ENCODE results near the gene MED25.

MED25 gene

DNA sequence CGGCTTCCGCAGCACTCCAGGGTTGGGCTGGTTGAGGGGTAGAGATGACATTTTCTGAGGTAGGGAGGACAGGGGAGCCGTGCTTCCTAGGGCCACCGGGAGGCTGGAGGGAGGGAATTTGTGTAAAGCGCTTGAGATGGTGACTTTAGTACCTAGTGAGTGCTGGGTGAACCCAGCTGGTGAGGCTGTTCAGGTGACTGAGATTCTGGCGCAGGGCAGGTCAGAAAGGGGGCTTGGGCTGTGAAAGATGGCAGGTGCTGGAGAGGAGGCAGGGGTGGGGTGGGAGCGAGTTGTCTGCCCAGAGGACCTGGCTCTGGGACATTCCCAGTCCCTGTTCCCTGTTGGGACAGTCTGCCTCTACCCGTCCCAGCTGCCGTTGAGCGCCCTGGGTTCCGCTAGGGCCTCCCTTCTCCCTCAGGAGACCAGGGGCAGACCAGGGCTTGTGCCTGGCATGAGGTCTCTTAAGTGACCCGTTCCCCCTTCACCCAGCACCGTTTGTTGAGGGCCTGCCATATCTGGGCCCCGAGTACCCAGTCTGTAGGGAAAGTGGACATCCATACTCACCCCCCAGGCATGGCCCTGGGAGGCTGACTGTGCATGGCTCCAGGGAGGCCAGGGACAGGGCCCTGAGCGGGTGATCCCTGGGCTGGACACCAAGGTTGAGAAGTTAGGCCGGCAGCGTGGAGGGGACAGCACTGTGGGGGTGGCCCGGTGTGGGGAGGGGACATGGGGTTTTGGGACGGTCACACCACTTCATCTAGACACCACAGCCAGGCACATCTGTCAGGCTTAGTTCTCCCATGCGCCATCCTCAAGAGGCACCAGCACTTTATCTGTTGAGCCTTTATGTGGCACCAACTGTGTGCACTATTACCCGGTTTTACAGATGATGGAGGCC, 37.8 kb downstream of the MED25 start:
- CTCF ChIA-PET: no interaction called here
- POLR2A ChIA-PET: no interaction called here
- H3K4me3 ChIP-seq (ENCODE audit: low read depth, low read length): no peak overlapping the region
- no peak for DNase-seq (ENCODE audit: low read depth, low spot score)
- TF ChIP-seq, protein P1, sequence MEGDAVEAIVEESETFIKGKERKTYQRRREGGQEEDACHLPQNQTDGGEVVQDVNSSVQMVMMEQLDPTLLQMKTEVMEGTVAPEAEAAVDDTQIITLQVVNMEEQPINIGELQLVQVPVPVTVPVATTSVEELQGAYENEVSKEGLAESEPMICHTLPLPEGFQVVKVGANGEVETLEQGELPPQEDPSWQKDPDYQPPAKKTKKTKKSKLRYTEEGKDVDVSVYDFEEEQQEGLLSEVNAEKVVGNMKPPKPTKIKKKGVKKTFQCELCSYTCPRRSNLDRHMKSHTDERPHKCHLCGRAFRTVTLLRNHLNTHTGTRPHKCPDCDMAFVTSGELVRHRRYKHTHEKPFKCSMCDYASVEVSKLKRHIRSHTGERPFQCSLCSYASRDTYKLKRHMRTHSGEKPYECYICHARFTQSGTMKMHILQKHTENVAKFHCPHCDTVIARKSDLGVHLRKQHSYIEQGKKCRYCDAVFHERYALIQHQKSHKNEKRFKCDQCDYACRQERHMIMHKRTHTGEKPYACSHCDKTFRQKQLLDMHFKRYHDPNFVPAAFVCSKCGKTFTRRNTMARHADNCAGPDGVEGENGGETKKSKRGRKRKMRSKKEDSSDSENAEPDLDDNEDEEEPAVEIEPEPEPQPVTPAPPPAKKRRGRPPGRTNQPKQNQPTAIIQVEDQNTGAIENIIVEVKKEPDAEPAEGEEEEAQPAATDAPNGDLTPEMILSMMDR (IDR thresholded peaks at IDR 0.05; ENCODE audit: insufficient read depth, low read length, missing control alignments): no peak

DNA sequence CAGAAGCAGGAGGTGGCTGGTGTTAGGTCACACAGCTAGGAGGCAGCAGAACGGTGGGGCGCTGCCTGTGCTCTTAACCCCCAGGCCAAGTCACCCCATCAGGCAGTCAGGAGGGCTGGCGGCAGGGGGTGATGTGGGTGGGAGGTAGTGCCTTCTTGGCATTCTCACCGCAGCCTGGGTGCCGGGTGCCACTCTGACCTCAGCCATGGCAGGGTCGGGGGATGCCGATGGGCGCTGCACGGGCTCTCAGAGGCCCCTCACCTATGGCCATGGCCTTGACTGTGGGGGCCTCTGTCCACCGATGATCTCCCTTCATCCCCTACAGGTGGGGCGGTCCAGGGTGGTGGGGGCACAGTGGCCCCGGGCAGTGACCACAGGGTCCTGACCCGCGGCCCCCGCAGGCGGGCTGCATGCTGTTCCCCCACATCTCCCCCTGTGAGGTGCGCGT, 38.5 kb downstream of the MED25 start:
- no peak for DNase-seq (ENCODE audit: low read depth, low spot score)
- H3K4me3 ChIP-seq (ENCODE audit: low read depth, low read length): no peak overlapping the region
- ChIA-PET CTCF (interaction anchor here (1.0 kb wide), 1 partner anchor 12 kb away, joined by 3 read pairs; no protein-coding TSS in a partner anchor), POLR2A (no interaction called here)
- TF ChIP-seq, protein P1 (IDR thresholded peaks at IDR 0.05; ENCODE audit: insufficient read depth, low read length, missing control alignments): no peak

DNA sequence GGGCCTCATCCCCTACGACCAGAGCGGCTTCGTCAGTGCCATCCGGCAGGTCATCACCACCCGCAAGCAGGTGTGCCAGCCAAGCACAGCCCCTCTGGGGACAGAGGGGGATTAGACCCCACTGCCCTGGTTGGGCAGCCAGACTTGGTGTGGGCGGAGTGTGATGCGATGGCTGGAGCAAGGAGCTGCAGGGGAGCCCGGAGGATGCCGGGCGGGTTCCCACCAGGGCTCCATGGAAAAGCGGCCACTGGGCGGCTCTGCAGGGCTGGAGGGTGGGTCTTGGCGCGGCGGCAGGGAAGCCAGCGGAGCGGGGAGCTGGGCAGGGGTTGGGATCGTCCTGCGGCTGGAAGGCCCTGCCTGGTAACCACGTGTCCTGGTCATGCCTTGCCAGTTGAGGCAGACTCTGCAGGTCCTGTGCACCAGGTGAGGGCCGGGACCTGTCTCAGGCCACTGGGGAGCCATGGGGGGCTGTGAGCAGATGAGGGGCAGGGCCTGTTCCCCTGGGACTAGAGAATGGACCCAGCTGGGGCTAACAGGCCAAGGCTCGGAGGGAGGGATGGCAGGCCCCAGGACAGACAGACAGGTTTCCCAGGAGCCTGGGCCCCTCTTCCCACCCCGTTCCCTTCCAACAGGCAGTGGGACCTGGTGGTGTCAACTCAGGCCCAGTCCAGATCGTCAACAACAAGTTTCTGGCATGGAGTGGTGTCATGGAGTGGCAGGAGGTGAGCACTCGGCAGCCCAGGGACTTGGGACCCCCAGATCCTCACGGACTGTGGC, 39.2 kb downstream of the MED25 start:
- TF ChIP-seq, protein P1 (IDR thresholded peaks at IDR 0.05; ENCODE audit: insufficient read depth, low read length, missing control alignments): no peak
- ChIA-PET POLR2A (no interaction called here), CTCF (interaction anchor here (1.0 kb wide), 1 partner anchor 13 kb away, joined by 3 read pairs; no protein-coding TSS in a partner anchor)
- H3K4me3 ChIP-seq (ENCODE audit: low read depth, low read length): no peak overlapping the region
- no peak for DNase-seq (ENCODE audit: low read depth, low spot score)

DNA sequence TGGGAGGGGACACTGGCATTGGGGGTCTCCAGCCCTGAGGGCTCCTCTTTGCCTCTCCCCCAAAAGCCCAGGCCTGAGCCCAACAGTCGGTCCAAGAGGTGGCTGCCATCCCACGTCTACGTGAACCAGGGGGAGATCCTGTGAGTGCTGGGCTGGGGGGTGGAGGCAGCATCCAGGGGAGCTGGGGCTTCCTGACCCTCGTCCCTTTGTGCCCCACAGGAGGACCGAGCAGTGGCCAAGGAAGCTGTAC, 39.7 kb downstream of the MED25 start:
- TF ChIP-seq, protein P1 (IDR thresholded peaks at IDR 0.05; ENCODE audit: insufficient read depth, low read length, missing control alignments): no peak
- no peak overlapping the region for H3K4me3 ChIP-seq (ENCODE audit: low read depth, low read length)
- DNase-seq (ENCODE audit: low read depth, low spot score): no peak
- POLR2A ChIA-PET: interaction anchor here (2.0 to 2.3 kb wide), 2 partner anchors 11 to 18 kb away, joined by 7 to 13 read pairs; no protein-coding TSS in a partner anchor
- CTCF ChIA-PET: interaction anchor here (1.0 kb wide), 1 partner anchor 14 kb away, joined by 3 read pairs; no protein-coding TSS in a partner anchor

DNA sequence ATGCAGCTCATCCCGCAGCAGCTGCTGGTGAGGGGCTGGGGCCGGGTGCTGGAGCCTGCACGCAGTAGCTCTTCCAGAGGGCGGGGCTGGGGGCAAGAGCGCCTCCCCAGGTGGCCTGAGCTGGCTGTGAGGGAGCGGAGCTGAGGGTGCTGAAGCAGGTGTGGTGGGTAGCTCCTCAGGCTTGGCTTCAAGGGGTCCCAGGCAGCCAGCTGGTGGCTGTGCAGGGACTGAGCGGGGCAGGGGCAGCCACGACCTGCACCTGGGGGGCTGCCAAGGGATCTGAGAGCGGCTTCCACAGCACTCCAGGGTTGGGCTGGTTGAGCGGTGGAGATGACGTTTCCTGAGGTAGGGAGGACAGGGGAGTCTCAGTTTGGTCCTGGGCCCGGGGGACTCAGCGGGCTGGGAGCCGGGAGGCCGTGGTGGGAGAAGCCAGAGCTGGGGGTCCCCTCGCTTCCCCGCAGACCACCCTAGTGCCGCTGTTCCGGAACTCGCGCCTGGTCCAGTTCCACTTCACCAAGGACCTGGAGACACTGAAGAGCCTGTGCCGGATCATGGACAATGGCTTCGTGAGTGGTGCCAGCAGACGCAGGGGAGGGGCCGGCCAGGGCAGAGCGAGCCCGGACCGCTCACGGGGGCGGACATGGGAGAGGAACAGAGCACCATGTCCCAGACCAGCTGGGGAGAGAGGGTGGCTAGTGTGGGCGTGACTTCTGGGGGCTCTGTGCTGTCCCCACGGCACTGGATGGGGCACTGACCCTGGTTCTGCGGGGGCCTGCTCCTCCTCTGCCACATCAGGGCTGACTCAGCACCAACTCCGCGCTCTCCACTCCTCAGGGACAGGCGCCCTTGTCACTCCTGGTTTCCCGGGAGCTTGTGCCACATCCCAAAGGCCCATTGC, 40.2 kb downstream of the MED25 start:
- no peak for DNase-seq (ENCODE audit: low read depth, low spot score)
- CTCF ChIA-PET: no interaction called here
- H3K4me3 ChIP-seq (ENCODE audit: low read depth, low read length): no peak overlapping the region
- TF ChIP-seq, protein P1 (IDR thresholded peaks at IDR 0.05; ENCODE audit: insufficient read depth, low read length, missing control alignments): no peak
- POLR2A ChIA-PET: interaction anchor here (2.0 to 2.3 kb wide), 2 partner anchors 11 to 17 kb away, joined by 7 to 13 read pairs; no protein-coding TSS in a partner anchor
